ENCODE data around the gene SAXO1.
"Not testable (repeated sequence)": the region's sequence is repeated elsewhere in the genome, so short reads cannot be mapped to it uniquely, and the experiment has no call there.

Gene SAXO1

GRCh38 chr9:19023078-19023477 lies 9.9 kb downstream of the SAXO1 start:
- no peak for TF ChIP-seq CTCF (IDR thresholded peaks at IDR 0.05; ENCODE audit: low read depth, low read length)

GRCh38 chr9:19022206-19022605 lies 10.8 kb downstream of the SAXO1 start:
- TF ChIP-seq CTCF (IDR thresholded peaks at IDR 0.05; ENCODE audit: low read depth, low read length): no peak
- no peak for DNase-seq (ENCODE audit: extremely low read depth, low read depth)

More at GRCh38 chr9:19023078-19023477, 9.9 kb downstream of the SAXO1 start:
- DNase-seq (ENCODE audit: extremely low read depth, low read depth): no peak

GRCh38 chr9:19021649-19022048 lies 11.4 kb downstream of the SAXO1 start:
- DNase-seq (ENCODE audit: extremely low read depth, low read depth): not testable (repeated sequence)

GRCh38 chr9:19020886-19021455 lies 12.0 kb downstream of the SAXO1 start:
- TF ChIP-seq CTCF (IDR thresholded peaks at IDR 0.05; ENCODE audit: low read depth, low read length): no peak
- DNase-seq (ENCODE audit: extremely low read depth, low read depth): no peak

- no peak for TF ChIP-seq CTCF (IDR thresholded peaks at IDR 0.05; ENCODE audit: low read depth, low read length)
- DNase-seq (ENCODE audit: extremely low read depth, low read depth): no peak
Observed at GRCh38 chr9:19018201-19018600, 14.8 kb downstream of the SAXO1 start.

- TF ChIP-seq CTCF (IDR thresholded peaks at IDR 0.05; ENCODE audit: low read depth, low read length): no peak
- no peak for DNase-seq (ENCODE audit: extremely low read depth, low read depth)
Observed at GRCh38 chr9:19009391-19009965, 23.5 kb downstream of the SAXO1 start.

GRCh38 chr9:19000133-19000532 lies 32.9 kb downstream of the SAXO1 start:
- TF ChIP-seq CTCF (IDR thresholded peaks at IDR 0.05; ENCODE audit: low read depth, low read length): no peak
- no peak for DNase-seq (ENCODE audit: extremely low read depth, low read depth)
